K562 (cell line): ENCODE measurements around the gene ZNF692. TPM values are rescaled to one million over a fixed set of nuclear protein-coding genes. Genes with fewer than 3 reads are reported as not detected.
A peak's percentile ranks its signal among the peaks of the same experiment; 100 is the strongest.

ENCODE experiments used
- ATF7 ChIP-seq: fragments of 450-650 bp; IDR thresholded peaks from 2 replicates; pipeline ENCODE4 v1.7.1; 2014; ENCODE audit warnings: mild to moderate bottlenecking, moderate library complexity
- BCL6 ChIP-seq: fragments of 250-450 bp; sonication (Bioruptor Pico); IDR thresholded peaks from 2 replicates; pipeline ENCODE4 v1.4.0; 2020
- BRD9 ChIP-seq: fragments of 450-650 bp; IDR thresholded peaks from 2 replicates; pipeline ENCODE4 v1.6.1; 2018; ENCODE audit warnings: low read depth; ENCODE audit not compliant: partially characterized antibody
- DDX20 ChIP-seq: fragments of 450-650 bp; IDR thresholded peaks from 2 replicates; pipeline ENCODE4 v1.6.1; 2016; ENCODE audit warnings: missing genetic modification characterization, low read depth, mild to moderate bottlenecking, missing compliant biosample characterization, moderate library complexity
- EZH2 ChIP-seq: IDR thresholded peaks from 2 replicates; pipeline ENCODE4 v1.6.1; 2012; ENCODE audit warnings: low read depth, mild to moderate bottlenecking, inconsistent platforms, low read length, borderline replicate concordance
- FIP1L1 ChIP-seq: fragments of 200-400 bp; formaldehyde crosslinking; IDR thresholded peaks from 2 replicates; pipeline ENCODE4 v1.6.1; 2018; ENCODE audit warnings: mild to moderate bottlenecking, low read depth, low read length; ENCODE audit not compliant: poor library complexity, severe bottlenecking
- GABPB1 ChIP-seq: sonication (generic); formaldehyde crosslinking; IDR thresholded peaks from 2 replicates; pipeline ENCODE4 v1.8.0; 2022; ENCODE audit warnings: mild to moderate bottlenecking, missing genetic modification reagents
- HNRNPLL ChIP-seq: fragments of 200-400 bp; formaldehyde crosslinking; IDR thresholded peaks from 2 replicates; pipeline ENCODE4 v1.6.1; 2017; ENCODE audit warnings: low read length, low read depth, mild to moderate bottlenecking; ENCODE audit not compliant: poor library complexity, severe bottlenecking
- MED1 ChIP-seq: sonication (generic); formaldehyde crosslinking; IDR thresholded peaks from 2 replicates; pipeline ENCODE4 v1.8.1; 2023; ENCODE audit warnings: missing genetic modification reagents, borderline replicate concordance
- PHF21A ChIP-seq: fragments of 450-650 bp; IDR thresholded peaks from 2 replicates; pipeline ENCODE4 v1.6.1; 2017; ENCODE audit warnings: low read depth, borderline replicate concordance
- RBM39 ChIP-seq: fragments of 200-400 bp; formaldehyde crosslinking; optimal IDR thresholded peaks from 2 replicates; pipeline ENCODE3; 2018; ENCODE audit warnings: low read depth, low read length
- RFX5 ChIP-seq: IDR thresholded peaks from 2 replicates; pipeline ENCODE4 v1.6.1; 2011; ENCODE audit warnings: low read depth, mild to moderate bottlenecking, improper control_type of control experiment, low read length
- SIX5 ChIP-seq, 2 experiments: IDR thresholded peaks; 2 replicates each; pipeline ENCODE4 v1.6.1; 2011; ENCODE audit warnings: low read length in 2 of 2, borderline replicate concordance in 1 of 2, low read depth in 1 of 2, mild to moderate bottlenecking in 1 of 2, moderate library complexity in 1 of 2; ENCODE audit not compliant: insufficient read depth in 1 of 2
- SMAD2 ChIP-seq: fragments of 150-350 bp; IDR thresholded peaks from 2 replicates; pipeline ENCODE4 v1.6.1; 2014; ENCODE audit warnings: low read depth, mild to moderate bottlenecking, low read length
- ZNF263 ChIP-seq: sonication (generic); formaldehyde crosslinking; IDR thresholded peaks from 2 replicates; pipeline ENCODE4 v1.8.0; 2022; ENCODE audit warnings: mild to moderate bottlenecking, missing genetic modification reagents, borderline replicate concordance
- ZNF584 ChIP-seq: fragments of 200-800 bp; sonication (Bioruptor generic); IDR thresholded peaks from 2 replicates; pipeline ENCODE4 v1.6.1; 2016; ENCODE audit warnings: low read depth, mild to moderate bottlenecking, missing genetic modification characterization, missing compliant biosample characterization
- polyA plus RNA-seq, 8 experiments: library from polyadenylated mRNA; depleted of rRNA in 4 of 8; stranded (reverse) in 5 of 8; unstranded in 3 of 8; fragments of >200 nt; fragmentation: Nextera tagmentation in 2 of 8; fragmentation: Illumina TruSeq in 1 of 8; extraction: Ambion mirVana in 2 of 8; extraction: Trizol in 1 of 8; gene quantifications; 2 replicates each; pipeline versions ENCODE4 v1.2.1 to v1.2.3, GENCODE V29; 2011 to 2014; ENCODE audit warnings: inconsistent platforms in 1 of 8, missing spikeins in 1 of 8
- total RNA-seq, 7 experiments: library from RNA; depleted of rRNA in 6 of 7; stranded (reverse); fragments of >200 nt in 6 of 7; fragmentation: Illumina TruSeq in 2 of 7; extraction: Trizol in 2 of 7; gene quantifications; 2 replicates each; pipeline versions ENCODE4 v1.2.1 to v1.2.3, GENCODE V29; 2011 to 2021; ENCODE audit warnings: low replicate concordance in 1 of 7
- TF ChIP-seq, protein P1 (sequence below), 2 experiments: IDR thresholded peaks; 2 replicates each; pipeline ENCODE4 v1.6.1; 2011; ENCODE audit warnings: borderline replicate concordance in 1 of 2, control low read depth in 1 of 2, low read depth in 1 of 2, low read length in 1 of 2, mild to moderate bottlenecking in 1 of 2, mixed read lengths in 1 of 2, moderate library complexity in 1 of 2; ENCODE audit not compliant: insufficient read depth in 1 of 2, insufficient read length in 1 of 2, poor library complexity in 1 of 2, severe bottlenecking in 1 of 2; ENCODE audit errors: extremely low read depth in 1 of 2
- TF ChIP-seq, protein P2 (sequence below), 2 experiments: IDR thresholded peaks; 2 replicates each; pipeline ENCODE4 v1.6.1; 2012; ENCODE audit warnings: improper control_type of control experiment in 2 of 2, low read depth in 2 of 2, low read length in 2 of 2, borderline replicate concordance in 1 of 2
- TF ChIP-seq, protein P3 (sequence below): fragments of 450-650 bp; IDR thresholded peaks from 2 replicates; pipeline ENCODE4 v1.6.1; 2017; ENCODE audit warnings: antibody characterized with exemption

Gene ZNF692
- total and polyA plus RNA-seq, 9 of the 15 experiments (the other 6 are each of a cell fraction or from before 2014, with no cell fraction given) = 8.4 to 143 (median 55.9) TPM

DNA sequence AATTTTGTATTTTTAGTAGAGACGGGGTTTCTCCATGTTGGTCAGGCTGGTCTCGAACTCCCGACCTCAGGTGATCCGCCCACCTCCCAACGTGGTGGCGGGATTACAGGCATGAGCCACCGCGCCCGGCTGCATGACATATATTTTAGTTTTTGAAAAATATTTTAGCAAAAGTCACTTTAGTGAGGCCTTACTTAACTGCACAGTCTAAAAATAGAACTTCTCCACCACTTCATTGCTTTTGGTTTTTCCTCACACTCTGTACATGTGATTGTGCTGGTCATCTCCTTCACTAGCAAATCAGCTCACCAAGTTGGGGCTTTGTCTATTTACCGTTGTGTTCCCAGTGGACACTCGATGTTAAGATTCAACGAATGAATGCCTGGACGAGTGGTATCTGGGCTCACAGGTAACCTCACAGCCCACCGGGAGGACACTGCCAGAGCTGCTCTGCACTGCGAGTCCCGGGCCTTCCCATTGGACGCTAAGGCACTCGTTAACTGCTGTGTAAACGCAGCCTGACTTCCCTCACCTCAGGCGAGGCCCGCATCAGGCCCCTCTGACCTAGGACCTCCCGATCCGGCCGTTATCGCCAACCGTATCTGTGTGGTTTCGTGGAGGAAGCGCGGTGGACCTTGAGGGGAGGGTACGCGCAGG, 14.0 kb upstream of the ZNF692 start (continued):
- TF ChIP-seq, protein P1, sequence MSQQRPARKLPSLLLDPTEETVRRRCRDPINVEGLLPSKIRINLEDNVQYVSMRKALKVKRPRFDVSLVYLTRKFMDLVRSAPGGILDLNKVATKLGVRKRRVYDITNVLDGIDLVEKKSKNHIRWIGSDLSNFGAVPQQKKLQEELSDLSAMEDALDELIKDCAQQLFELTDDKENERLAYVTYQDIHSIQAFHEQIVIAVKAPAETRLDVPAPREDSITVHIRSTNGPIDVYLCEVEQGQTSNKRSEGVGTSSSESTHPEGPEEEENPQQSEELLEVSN (IDR thresholded peaks at IDR 0.05; ENCODE audit: borderline replicate concordance in 1 of 2, extremely low read depth in 1 of 2, insufficient read depth in 1 of 2, insufficient read length in 1 of 2, low read depth in 1 of 2, low read length in 1 of 2, poor library complexity in 1 of 2, severe bottlenecking in 1 of 2) = peak; percentile 21 to 54
- no peak for TF ChIP-seq MED1 (CRISPR knock-in tag)
- TF ChIP-seq GABPB1 = no peak; the same call in 1 of the 2 replicates
- no peak for TF ChIP-seq BCL6 (CRISPR knock-in tag)
- no peak for TF ChIP-seq BRD9
- TF ChIP-seq, protein P2, sequence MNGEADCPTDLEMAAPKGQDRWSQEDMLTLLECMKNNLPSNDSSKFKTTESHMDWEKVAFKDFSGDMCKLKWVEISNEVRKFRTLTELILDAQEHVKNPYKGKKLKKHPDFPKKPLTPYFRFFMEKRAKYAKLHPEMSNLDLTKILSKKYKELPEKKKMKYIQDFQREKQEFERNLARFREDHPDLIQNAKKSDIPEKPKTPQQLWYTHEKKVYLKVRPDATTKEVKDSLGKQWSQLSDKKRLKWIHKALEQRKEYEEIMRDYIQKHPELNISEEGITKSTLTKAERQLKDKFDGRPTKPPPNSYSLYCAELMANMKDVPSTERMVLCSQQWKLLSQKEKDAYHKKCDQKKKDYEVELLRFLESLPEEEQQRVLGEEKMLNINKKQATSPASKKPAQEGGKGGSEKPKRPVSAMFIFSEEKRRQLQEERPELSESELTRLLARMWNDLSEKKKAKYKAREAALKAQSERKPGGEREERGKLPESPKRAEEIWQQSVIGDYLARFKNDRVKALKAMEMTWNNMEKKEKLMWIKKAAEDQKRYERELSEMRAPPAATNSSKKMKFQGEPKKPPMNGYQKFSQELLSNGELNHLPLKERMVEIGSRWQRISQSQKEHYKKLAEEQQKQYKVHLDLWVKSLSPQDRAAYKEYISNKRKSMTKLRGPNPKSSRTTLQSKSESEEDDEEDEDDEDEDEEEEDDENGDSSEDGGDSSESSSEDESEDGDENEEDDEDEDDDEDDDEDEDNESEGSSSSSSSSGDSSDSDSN (IDR thresholded peaks at IDR 0.05; ENCODE audit: borderline replicate concordance in 1 of 2, low read depth in 2 of 2, low read length in 2 of 2) = peak in 1 of 2 experiments; percentile 53; a peak in 1 of 4 replicates
- TF ChIP-seq EZH2 = no peak
- TF ChIP-seq ZNF584 (CRISPR knock-in tag) = no peak
- no peak for TF ChIP-seq RBM39
- no peak for TF ChIP-seq SMAD2
- TF ChIP-seq, protein P3, sequence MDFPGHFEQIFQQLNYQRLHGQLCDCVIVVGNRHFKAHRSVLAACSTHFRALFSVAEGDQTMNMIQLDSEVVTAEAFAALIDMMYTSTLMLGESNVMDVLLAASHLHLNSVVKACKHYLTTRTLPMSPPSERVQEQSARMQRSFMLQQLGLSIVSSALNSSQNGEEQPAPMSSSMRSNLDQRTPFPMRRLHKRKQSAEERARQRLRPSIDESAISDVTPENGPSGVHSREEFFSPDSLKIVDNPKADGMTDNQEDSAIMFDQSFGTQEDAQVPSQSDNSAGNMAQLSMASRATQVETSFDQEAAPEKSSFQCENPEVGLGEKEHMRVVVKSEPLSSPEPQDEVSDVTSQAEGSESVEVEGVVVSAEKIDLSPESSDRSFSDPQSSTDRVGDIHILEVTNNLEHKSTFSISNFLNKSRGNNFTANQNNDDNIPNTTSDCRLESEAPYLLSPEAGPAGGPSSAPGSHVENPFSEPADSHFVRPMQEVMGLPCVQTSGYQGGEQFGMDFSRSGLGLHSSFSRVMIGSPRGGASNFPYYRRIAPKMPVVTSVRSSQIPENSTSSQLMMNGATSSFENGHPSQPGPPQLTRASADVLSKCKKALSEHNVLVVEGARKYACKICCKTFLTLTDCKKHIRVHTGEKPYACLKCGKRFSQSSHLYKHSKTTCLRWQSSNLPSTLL = no peak
- TF ChIP-seq HNRNPLL = peak; percentile 10
- no peak for TF ChIP-seq DDX20 (tag)
- peak; percentile 41; the same call in 1 of the 2 replicates for TF ChIP-seq PHF21A
- peak; percentile 31; the same call in 1 of the 2 replicates for TF ChIP-seq ZNF263 (CRISPR knock-in tag)
- TF ChIP-seq ATF7 = no peak
- no peak for TF ChIP-seq FIP1L1
- no peak for TF ChIP-seq SIX5 (IDR thresholded peaks at IDR 0.05; ENCODE audit: borderline replicate concordance in 1 of 2, insufficient read depth in 1 of 2, low read depth in 1 of 2, low read length in 2 of 2)
- TF ChIP-seq RFX5 = no peak
